NAMALWA (cell line): Measurements from ENCODE around the gene DUX4.
"Not testable (repeated sequence)": the region's sequence is repeated elsewhere in the genome, so short reads cannot be mapped to it uniquely, and the experiment has no call there.

Experiments
- DNase-seq: peaks from one replicate; pipeline ENCODE4 v3.0.0-alpha.2; 2015; ENCODE audit warnings: low spot score

Gene DUX4

DNA sequence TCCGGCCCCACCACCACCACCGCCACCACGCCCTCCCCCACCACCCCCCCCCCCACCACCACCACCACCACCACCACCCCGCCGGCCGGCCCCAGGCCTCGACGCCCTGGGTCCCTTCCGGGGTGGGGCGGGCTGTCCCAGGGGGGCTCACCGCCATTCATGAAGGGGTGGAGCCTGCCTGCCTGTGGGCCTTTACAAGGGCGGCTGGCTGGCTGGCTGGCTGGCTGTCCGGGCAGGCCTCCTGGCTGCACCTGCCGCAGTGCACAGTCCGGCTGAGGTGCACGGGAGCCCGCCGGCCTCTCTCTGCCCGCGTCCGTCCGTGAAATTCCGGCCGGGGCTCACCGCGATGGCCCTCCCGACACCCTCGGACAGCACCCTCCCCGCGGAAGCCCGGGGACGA is at the start of gene DUX4:
Gene DUX4, plus strand, starts transcription at position 347 of the 400 bp plus-strand sequence. Its CDS starts 0 bp downstream, at position 347.
- not testable (repeated sequence) for DNase-seq

DNA sequence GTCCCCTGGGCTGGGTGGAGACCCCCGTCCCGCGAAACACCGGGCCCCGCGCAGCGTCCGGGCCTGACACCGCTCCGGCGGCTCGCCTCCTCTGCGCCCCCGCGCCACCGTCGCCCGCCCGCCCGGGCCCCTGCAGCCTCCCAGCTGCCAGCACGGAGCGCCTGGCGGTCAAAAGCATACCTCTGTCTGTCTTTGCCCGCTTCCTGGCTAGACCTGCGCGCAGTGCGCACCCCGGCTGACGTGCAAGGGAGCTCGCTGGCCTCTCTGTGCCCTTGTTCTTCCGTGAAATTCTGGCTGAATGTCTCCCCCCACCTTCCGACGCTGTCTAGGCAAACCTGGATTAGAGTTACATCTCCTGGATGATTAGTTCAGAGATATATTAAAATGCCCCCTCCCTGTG is 1.9 kb downstream of the DUX4 start:
- DNase-seq, result not testable (repeated sequence)

DNA sequence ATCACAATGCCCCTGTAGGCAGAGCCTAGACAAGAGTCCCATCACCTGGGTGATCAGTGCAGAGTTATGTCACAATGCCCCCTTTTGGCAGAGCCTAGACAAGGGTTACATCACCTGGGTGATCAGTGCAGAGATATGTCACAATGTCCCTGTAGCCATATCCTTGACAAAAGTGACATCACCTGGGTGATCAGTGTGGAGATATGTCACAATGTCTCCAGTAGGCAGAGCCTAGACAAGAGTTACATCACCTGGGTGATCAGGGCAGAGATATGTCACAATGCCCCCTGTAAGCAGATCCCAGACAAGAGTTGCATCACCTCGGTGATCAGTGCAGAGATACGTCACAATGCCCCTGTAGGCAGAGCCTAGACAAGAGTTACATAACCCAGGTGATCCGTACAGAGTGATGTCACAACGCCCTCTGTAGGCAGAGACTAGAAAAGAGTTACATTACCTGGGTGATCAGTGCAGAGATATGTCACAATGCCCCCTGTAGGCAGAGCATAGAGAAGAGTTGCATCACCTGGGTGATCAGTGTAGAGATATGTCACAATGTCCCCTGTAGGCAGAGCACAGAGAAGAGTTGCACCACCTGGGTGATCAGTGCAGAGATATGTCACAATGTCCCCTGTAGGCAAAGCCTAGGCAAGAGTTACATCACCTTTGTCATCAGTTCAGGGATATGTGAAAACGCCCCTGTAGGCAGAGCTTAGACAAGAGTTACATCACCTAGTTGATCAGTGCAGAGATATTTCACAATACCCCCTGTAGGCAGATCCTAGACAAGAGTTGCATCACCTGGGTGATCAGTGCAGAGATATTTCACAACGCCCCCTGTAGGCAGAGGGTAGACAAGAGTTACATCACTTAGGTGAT is 4.4 kb downstream of the DUX4 start:
- DNase-seq, result not testable (repeated sequence)

DNA sequence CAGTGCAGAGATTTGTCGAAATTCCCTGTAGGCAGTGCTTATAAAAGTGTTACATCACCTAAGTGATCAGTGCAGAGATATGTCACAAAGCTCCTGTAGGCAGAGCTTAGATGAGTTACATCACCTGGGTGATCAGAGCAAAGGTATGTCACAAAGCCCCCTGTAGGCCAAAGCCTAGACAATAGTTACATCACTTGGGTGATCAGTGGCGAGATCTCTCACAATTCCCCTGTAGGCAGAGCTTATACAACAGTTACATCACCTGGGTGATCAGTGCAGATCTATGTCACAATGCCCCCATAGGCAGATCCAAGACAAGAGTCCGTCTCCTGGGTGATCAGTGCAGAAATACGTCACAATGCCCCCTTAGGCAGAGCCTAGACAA is 5.0 kb downstream of the DUX4 start:
- not testable (repeated sequence) for DNase-seq

DNA sequence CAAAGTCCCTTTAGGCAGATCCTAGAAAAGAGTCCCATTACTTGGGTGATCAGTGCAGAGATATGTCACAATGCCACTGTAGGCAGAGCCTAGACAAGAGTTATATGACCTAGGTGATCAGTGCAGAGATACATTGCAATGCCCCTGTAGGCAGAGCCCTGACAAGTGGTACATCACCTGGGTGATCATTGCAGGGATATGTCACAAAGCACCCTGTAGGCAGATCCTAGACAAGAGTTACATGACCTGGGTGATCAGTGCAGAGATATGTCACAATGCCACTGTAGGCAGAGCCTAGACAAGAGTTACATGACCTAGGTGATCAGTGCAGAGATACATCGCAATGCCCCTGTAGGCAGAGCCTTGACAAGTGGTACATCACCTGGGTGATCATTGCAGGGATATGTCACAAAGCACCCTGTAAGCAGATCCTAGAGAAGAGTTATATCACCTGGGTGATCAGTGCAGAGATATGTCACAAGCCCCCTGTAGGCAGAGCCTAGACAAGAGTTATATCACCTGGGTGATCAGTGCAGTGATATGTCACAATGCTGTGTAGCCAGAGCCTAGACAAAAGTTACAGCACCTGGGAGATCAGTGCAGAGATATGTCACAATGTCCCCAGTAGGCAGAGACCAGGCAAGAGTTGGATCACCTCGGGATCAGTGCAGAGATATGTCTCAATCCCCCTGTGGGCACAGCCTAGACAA is 5.6 kb downstream of the DUX4 start:
- DNase-seq, result not testable (repeated sequence)

DNA sequence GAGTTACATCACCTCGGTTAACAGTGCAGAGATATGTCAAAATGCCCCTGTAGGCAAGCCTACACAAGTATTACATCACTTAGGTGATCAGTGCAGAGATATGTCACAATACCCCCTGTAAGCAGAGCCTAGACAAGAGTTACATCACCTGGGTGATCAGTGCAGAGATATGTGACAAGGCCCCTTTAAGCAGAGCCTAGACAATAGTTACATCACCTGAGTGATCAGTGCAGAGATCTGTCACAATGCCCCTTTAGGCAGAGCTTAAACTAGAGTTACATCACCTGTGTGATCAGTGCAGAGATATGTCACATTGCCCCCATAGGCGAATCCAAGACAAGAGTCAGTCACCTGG is 6.1 kb downstream of the DUX4 start:
- not testable (repeated sequence) for DNase-seq

DNA sequence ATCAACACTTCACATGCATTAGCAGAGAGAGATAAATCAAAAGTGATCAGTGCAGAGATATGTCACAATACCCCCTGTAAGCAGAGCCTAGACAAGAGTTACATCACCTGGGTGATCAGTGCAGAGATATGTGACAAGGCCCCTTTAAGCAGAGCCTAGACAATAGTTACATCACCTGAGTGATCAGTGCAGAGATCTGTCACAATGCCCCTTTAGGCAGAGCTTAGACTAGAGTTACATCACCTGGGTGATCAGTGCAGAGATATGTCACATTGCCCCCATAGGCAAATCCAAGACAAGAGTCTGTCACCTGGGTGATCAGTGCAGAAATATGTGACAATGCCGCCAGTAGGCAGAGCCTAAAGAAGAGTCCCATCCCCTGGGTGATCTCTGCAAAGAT is 7.4 kb downstream of the DUX4 start:
- not testable (repeated sequence) for DNase-seq

DNA sequence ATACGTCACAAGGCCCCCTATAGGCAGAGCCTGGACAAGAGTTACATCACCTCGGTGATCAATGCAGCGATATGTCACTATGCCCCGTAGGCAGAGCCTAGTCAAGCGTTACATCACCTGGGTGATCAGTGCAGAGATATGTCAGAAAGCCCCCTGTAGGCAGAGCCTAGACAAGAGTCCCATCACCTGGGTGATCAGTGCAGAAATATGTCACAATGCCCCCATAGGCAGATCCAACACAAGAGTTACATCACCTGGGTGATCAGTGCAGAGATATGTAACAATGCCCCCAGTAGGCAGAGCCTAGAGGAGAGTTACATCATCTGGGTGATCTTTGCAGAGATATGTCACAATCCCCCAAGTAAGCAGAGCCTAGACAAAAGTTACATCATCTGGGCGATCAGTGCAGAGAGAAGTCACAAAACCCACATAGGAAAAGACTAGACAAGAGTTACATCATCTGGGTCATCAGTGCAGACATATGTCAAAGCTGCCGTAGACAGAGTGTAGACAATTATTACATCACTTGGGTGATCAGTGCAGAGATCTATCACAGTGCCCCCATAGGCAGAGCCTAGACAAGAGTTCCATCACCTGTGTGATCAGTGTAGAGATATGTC is 8.0 kb downstream of the DUX4 start:
- DNase-seq, result not testable (repeated sequence)

DNA sequence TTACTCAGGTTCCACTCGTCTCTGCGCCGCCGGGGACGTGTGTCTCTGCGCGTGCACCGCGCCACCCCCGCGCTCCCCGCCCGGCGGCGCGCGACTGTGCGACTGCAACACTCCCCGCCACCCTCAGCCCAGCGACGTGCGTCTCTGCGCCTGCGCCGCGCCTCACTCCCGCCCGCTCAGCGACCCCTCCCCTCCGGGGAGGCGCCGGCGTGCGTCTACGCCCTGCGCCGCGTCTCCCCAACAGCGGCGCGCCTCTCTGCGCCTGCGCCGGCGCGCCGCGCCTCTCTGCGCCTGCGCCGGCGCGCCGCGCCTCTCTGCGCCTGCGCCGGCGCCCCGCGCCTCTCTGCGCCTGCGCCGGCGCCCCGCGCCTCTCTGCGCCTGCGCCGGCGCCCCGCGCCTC is 29.9 kb downstream of the DUX4 start:
- not testable (repeated sequence) for DNase-seq
